ENCODE results near the gene MGAT3. TPM values are rescaled to one million over a fixed set of nuclear protein-coding genes. Genes with fewer than 3 reads are reported as not detected.
"Not testable (repeated sequence)": the region's sequence is repeated elsewhere in the genome, so short reads cannot be mapped to it uniquely, and the experiment has no call there.

MGAT3 gene
- total RNA-seq, 1 experiment from 2014 or later, result 0.20 TPM

GRCh38 chr22:39504071-39504470 lies 47.3 kb downstream of the MGAT3 start (continued):
- no peak for TF ChIP-seq CTCF (IDR thresholded peaks at IDR 0.05 in 2 of 3, conservative IDR thresholded peaks at IDR 0.05 in 1 of 3; ENCODE audit: borderline replicate concordance in 1 of 3, insufficient read depth in 1 of 3, low read depth in 2 of 3, low read length in 2 of 3)
- no peak for TF ChIP-seq CEBPB (IDR thresholded peaks at IDR 0.05; ENCODE audit: low read depth)
- TF ChIP-seq FOSL1 (IDR thresholded peaks at IDR 0.05; ENCODE audit: low read depth), result no peak
- TF ChIP-seq ZFX (IDR thresholded peaks at IDR 0.05), result no peak
- TF ChIP-seq SIN3A (IDR thresholded peaks at IDR 0.05; ENCODE audit: low read depth), result no peak
- TF ChIP-seq POLR2AphosphoS5 (IDR thresholded peaks at IDR 0.05; ENCODE audit: low read depth, low read length), result no peak
- no peak for TF ChIP-seq CBX3 (IDR thresholded peaks at IDR 0.05; ENCODE audit: low read depth)

- intact Hi-C loops (cut with micrococcal nuclease); DNase-seq (ENCODE audit: low read depth, low spot score); H3K27me3 ChIP-seq (ENCODE audit: insufficient read depth, low read length); H3K27ac ChIP-seq (ENCODE audit: low read depth, low read length); H3K4me3 ChIP-seq (replicated peaks in 1 of 2; ENCODE audit: low read depth in 1 of 2, low read length in 2 of 2); H3K4me2 ChIP-seq (ENCODE audit: low read length); H4K20me1 ChIP-seq (ENCODE audit: insufficient read depth); H3K9ac ChIP-seq (ENCODE audit: low read length); CTCF ChIA-PET; H3K4me1 ChIP-seq (ENCODE audit: control insufficient read depth in 1 of 2, insufficient read depth in 2 of 2, low read length in 2 of 2); H3K9me2 ChIP-seq (ENCODE audit: insufficient read depth); ATAC-seq; BruUV-seq (replicated peaks); RAD21 ChIA-PET (ENCODE audit: low non-redundant PET in 1 of 2, low total read pairs in 2 of 2, uncharacterized antibody in 2 of 2, unreplicated experiment in 2 of 2); H3K9me3 ChIP-seq (ENCODE audit: control insufficient read depth in 1 of 2, insufficient read depth in 1 of 2, low read depth in 1 of 2, low read length in 2 of 2); H2AFZ ChIP-seq (ENCODE audit: low read depth, low read length, poor library complexity, severe bottlenecking): not testable (repeated sequence)
- peaks cover 46 to 75% of the 10 kb centered on the region in 2 experiments for H3K36me3 ChIP-seq (ENCODE audit: control insufficient read depth in 1 of 2, insufficient read depth in 2 of 2, low read length in 2 of 2)
- POLR2A ChIA-PET, result interaction anchor here (0.7 to 1.7 kb wide), 2 partner anchors 10 to 13 kb away, joined by 3 to 5 read pairs; partner anchors contain the start of gene ATF4
- peaks cover 94% of the 10 kb centered on the region for H3K79me2 ChIP-seq (ENCODE audit: insufficient read depth, low read length)
These were observed 50.2 kb downstream of the MGAT3 start for GRCh38 chr22:39507021-39507420.

- Histone ChIP-seq H3K9me3 (ENCODE audit: control insufficient read depth in 1 of 2, insufficient read depth in 1 of 2, low read depth in 1 of 2, low read length in 2 of 2) (no peaks in the 10 kb centered on the region), H3K4me1 (ENCODE audit: control insufficient read depth in 1 of 2, insufficient read depth in 2 of 2, low read length in 2 of 2) (peaks cover 5 to 6% of the 10 kb centered on the region in 2 experiments; a peak in 3 of 4 replicates), H3K36me3 (ENCODE audit: control insufficient read depth in 1 of 2, insufficient read depth in 2 of 2, low read length in 2 of 2) (peaks cover 52 to 82% of the 10 kb centered on the region in 2 experiments), H3K9me2 (ENCODE audit: insufficient read depth) (no peaks in the 10 kb centered on the region), H3K9ac (ENCODE audit: low read length) (no peak overlapping the region), H3K4me2 (ENCODE audit: low read length) (no peak overlapping the region), H2AFZ (ENCODE audit: low read depth, low read length, poor library complexity, severe bottlenecking) (no peak overlapping the region), H3K79me2 (ENCODE audit: insufficient read depth, low read length) (peaks cover 81% of the 10 kb centered on the region), H4K20me1 (ENCODE audit: insufficient read depth) (no peaks in the 10 kb centered on the region; the same call in 1 of the 2 replicates), H3K27ac (ENCODE audit: low read depth, low read length) (no peak overlapping the region), H3K4me3 (replicated peaks in 1 of 2; ENCODE audit: low read depth in 1 of 2, low read length in 2 of 2) (no peak overlapping the region), H3K27me3 (ENCODE audit: insufficient read depth, low read length) (no peaks in the 10 kb centered on the region)
- ChIA-PET CTCF (no interaction called here), RAD21 (ENCODE audit: low non-redundant PET in 1 of 2, low total read pairs in 2 of 2, uncharacterized antibody in 2 of 2, unreplicated experiment in 2 of 2) (no interaction called here), POLR2A (no interaction called here)
- no TSS peak for BruUV-seq (replicated peaks)
- no peak for DNase-seq (ENCODE audit: low read depth, low spot score)
- no peak for TF ChIP-seq TCF7L2 (IDR thresholded peaks at IDR 0.05; ENCODE audit: borderline replicate concordance, extremely low read depth, insufficient read depth, insufficient read length)
- no peak for TF ChIP-seq RAD21 (IDR thresholded peaks at IDR 0.05; ENCODE audit: low read depth)
- intact Hi-C loops (cut with micrococcal nuclease), result no loop called here
- ATAC-seq, result no peak
These were observed 51.6 kb downstream of the MGAT3 start for GRCh38 chr22:39508393-39508792.

Measured in HCT116 (cell line).